NB4 (cell line): ENCODE data around the gene RBM4B.

Experiments used
- DNase-seq: peaks from one replicate; pipeline ENCODE4 v3.0.0; 2010; ENCODE audit warnings: low read depth
- H3K4me3 ChIP-seq: one replicate; pipeline ENCODE4 v1.5.1; 2011; ENCODE audit warnings: mild to moderate bottlenecking, low read depth, low read length, moderate library complexity
- CTCF ChIP-seq: IDR thresholded peaks from one replicate; pipeline ENCODE4 v1.5.1; 2012; ENCODE audit warnings: low read depth, low read length
- MAX ChIP-seq: IDR thresholded peaks from 2 replicates; pipeline ENCODE4 v1.6.1; 2011; ENCODE audit warnings: low read depth, low read length
- MYC ChIP-seq: IDR thresholded peaks from 2 replicates; pipeline ENCODE4 v1.6.1; 2011; ENCODE audit warnings: low read depth, low read length
- POLR2A ChIP-seq: IDR thresholded peaks from 2 replicates; pipeline ENCODE4 v1.6.1; 2011; ENCODE audit warnings: mild to moderate bottlenecking; ENCODE audit not compliant: insufficient read length; ENCODE audit errors: extremely low read depth

Gene RBM4B

GRCh38 chr11:66632952-66633351 lies 44.7 kb downstream of the RBM4B start:
- no peak overlapping the region for H3K4me3 ChIP-seq
- DNase-seq = no peak
- TF ChIP-seq MAX (no peak), CTCF (no peak), POLR2A (no peak)

- H3K4me3 ChIP-seq = no peak overlapping the region
- TF ChIP-seq MAX = no peak
- TF ChIP-seq POLR2A = no peak
- TF ChIP-seq MYC = no peak
- no peak for TF ChIP-seq CTCF
- DNase-seq = no peak
Measured at GRCh38 chr11:66631883-66632282, 45.8 kb downstream of the RBM4B start.

- DNase-seq = no peak
- no peak for TF ChIP-seq POLR2A
- TF ChIP-seq MAX = no peak
- no peak for TF ChIP-seq MYC
- TF ChIP-seq CTCF = no peak
- H3K4me3 ChIP-seq = no peak overlapping the region
Measured at GRCh38 chr11:66629356-66629755, 48.3 kb downstream of the RBM4B start.

GRCh38 chr11:66628061-66628603 lies 49.6 kb downstream of the RBM4B start:
- DNase-seq = no peak
- TF ChIP-seq MYC (no peak), POLR2A (no peak), CTCF (no peak)
- H3K4me3 ChIP-seq = no peak overlapping the region

GRCh38 chr11:66626926-66627325 lies 50.8 kb downstream of the RBM4B start:
- TF ChIP-seq MAX (no peak), CTCF (no peak), MYC (no peak), POLR2A (no peak)
- no peak for DNase-seq
- no peak overlapping the region for H3K4me3 ChIP-seq

GRCh38 chr11:66626382-66626781 lies 51.3 kb downstream of the RBM4B start:
- DNase-seq = no peak
- H3K4me3 ChIP-seq = no peak overlapping the region
- TF ChIP-seq MAX (no peak), CTCF (no peak)
